GM19238 (cell line): Measurements from ENCODE around the gene VOPP1.
"Not testable (repeated sequence)": the region's sequence is repeated elsewhere in the genome, so short reads cannot be mapped to it uniquely, and the experiment has no call there.

Experiments used
- DNase-seq: peaks from one replicate; pipeline ENCODE4 v3.0.0; 2011; ENCODE audit warnings: low spot score; ENCODE audit not compliant: insufficient read length

VOPP1 gene

GRCh38 chr7:55490099-55490498 lies 82.2 kb downstream of the VOPP1 start:
- no peak for DNase-seq

GRCh38 chr7:55489552-55489951 lies 82.8 kb downstream of the VOPP1 start:
- no peak for DNase-seq

- no peak for DNase-seq
Measured at GRCh38 chr7:55488804-55489340, 83.4 kb downstream of the VOPP1 start.

GRCh38 chr7:55488216-55488615 lies 84.1 kb downstream of the VOPP1 start:
- no peak for DNase-seq

- no peak for DNase-seq
Measured at GRCh38 chr7:55486991-55487390, 85.3 kb downstream of the VOPP1 start.

- DNase-seq = no peak
Measured at GRCh38 chr7:55486192-55486590, 86.1 kb downstream of the VOPP1 start.

GRCh38 chr7:55485501-55486191 lies 86.7 kb downstream of the VOPP1 start:
- DNase-seq = no peak

- DNase-seq = no peak
Measured at GRCh38 chr7:55484834-55485233, 87.5 kb downstream of the VOPP1 start.

GRCh38 chr7:55484241-55484640 lies 88.1 kb downstream of the VOPP1 start:
- DNase-seq = no peak

- no peak for DNase-seq
Measured at GRCh38 chr7:55483046-55483445, 89.3 kb downstream of the VOPP1 start.

GRCh38 chr7:55481155-55481554 lies 91.1 kb downstream of the VOPP1 start:
- no peak for DNase-seq

- DNase-seq = no peak
Measured at GRCh38 chr7:55478700-55479099, 93.6 kb downstream of the VOPP1 start.

GRCh38 chr7:55477781-55478374 lies 94.4 kb downstream of the VOPP1 start:
- no peak for DNase-seq

GRCh38 chr7:55476852-55477780 lies 95.2 kb downstream of the VOPP1 start:
- no peak for DNase-seq

- DNase-seq = no peak
Measured at GRCh38 chr7:55475855-55476803, 96.2 kb downstream of the VOPP1 start.

GRCh38 chr7:55474944-55475854 lies 97.1 kb downstream of the VOPP1 start:
- no peak for DNase-seq

- no peak for DNase-seq
Measured at GRCh38 chr7:55473932-55474331, 98.4 kb downstream of the VOPP1 start.

- no peak for DNase-seq
Measured at GRCh38 chr7:55472928-55473725, 99.2 kb downstream of the VOPP1 start.

- DNase-seq = not testable (repeated sequence)
Measured at GRCh38 chr7:55472406-55472805, 99.9 kb downstream of the VOPP1 start.
